ENCODE measurements around the gene AK8.

DNA sequence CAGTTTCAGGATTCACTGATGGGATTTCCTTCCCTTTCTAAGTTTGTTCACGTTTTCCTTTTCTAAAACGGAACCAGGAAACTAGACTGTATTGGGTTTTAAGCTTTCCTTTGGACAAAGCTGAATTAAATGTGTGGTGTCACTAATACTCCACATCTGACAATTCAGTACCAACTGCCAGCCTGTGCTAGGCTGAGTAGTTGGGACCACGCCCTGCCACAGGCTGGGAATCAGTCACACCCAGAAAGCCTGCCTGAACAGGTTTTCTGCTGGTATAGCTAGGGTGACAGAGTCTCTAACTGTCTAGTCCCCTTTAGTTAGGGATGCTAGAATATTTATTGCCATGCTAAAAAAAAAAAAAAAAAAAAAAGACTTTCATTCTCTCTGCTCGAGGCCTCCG is 16.3 kb upstream of the AK8 start:
- TF ChIP-seq, protein P1, sequence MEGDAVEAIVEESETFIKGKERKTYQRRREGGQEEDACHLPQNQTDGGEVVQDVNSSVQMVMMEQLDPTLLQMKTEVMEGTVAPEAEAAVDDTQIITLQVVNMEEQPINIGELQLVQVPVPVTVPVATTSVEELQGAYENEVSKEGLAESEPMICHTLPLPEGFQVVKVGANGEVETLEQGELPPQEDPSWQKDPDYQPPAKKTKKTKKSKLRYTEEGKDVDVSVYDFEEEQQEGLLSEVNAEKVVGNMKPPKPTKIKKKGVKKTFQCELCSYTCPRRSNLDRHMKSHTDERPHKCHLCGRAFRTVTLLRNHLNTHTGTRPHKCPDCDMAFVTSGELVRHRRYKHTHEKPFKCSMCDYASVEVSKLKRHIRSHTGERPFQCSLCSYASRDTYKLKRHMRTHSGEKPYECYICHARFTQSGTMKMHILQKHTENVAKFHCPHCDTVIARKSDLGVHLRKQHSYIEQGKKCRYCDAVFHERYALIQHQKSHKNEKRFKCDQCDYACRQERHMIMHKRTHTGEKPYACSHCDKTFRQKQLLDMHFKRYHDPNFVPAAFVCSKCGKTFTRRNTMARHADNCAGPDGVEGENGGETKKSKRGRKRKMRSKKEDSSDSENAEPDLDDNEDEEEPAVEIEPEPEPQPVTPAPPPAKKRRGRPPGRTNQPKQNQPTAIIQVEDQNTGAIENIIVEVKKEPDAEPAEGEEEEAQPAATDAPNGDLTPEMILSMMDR (conservative IDR thresholded peaks at IDR 0.05; ENCODE audit: low read depth, low read length) = no peak
- no peak for TF ChIP-seq RCOR1 (IDR thresholded peaks at IDR 0.05; ENCODE audit: insufficient replicate concordance, low read length)
- no peak for TF ChIP-seq SMC3 (IDR thresholded peaks at IDR 0.05; ENCODE audit: low read depth, low read length)
- TF ChIP-seq POLR2A (IDR thresholded peaks at IDR 0.05; ENCODE audit: low read depth, low read length) = no peak
- TF ChIP-seq CEBPB (IDR thresholded peaks at IDR 0.05; ENCODE audit: low read depth, low read length) = no peak
- TF ChIP-seq RAD21 (IDR thresholded peaks at IDR 0.05; ENCODE audit: low read length) = no peak
- TF ChIP-seq, protein P2, sequence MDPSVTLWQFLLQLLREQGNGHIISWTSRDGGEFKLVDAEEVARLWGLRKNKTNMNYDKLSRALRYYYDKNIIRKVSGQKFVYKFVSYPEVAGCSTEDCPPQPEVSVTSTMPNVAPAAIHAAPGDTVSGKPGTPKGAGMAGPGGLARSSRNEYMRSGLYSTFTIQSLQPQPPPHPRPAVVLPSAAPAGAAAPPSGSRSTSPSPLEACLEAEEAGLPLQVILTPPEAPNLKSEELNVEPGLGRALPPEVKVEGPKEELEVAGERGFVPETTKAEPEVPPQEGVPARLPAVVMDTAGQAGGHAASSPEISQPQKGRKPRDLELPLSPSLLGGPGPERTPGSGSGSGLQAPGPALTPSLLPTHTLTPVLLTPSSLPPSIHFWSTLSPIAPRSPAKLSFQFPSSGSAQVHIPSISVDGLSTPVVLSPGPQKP (IDR thresholded peaks at IDR 0.05; ENCODE audit: borderline replicate concordance, low read depth, low read length) = no peak
- TF ChIP-seq, protein P3, sequence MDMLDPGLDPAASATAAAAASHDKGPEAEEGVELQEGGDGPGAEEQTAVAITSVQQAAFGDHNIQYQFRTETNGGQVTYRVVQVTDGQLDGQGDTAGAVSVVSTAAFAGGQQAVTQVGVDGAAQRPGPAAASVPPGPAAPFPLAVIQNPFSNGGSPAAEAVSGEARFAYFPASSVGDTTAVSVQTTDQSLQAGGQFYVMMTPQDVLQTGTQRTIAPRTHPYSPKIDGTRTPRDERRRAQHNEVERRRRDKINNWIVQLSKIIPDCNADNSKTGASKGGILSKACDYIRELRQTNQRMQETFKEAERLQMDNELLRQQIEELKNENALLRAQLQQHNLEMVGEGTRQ (IDR thresholded peaks at IDR 0.05; ENCODE audit: low read depth, low read length) = no peak
- TF ChIP-seq BHLHE40 (IDR thresholded peaks at IDR 0.05; ENCODE audit: low read depth, low read length) = no peak
- no peak for TF ChIP-seq MAZ (IDR thresholded peaks at IDR 0.05; ENCODE audit: borderline replicate concordance, low read depth, low read length)
- TF ChIP-seq MXI1 (IDR thresholded peaks at IDR 0.05; ENCODE audit: borderline replicate concordance, low read depth, low read length) = no peak
- TF ChIP-seq FOS (IDR thresholded peaks at IDR 0.05; ENCODE audit: low read depth, low read length) = no peak
- no peak for TF ChIP-seq MAFK (IDR thresholded peaks at IDR 0.05; ENCODE audit: low read depth, low read length)
- TF ChIP-seq CHD1 (IDR thresholded peaks at IDR 0.05; ENCODE audit: low read depth, low read length) = no peak

Measured in IMR-90 (cell line).